ENCODE data around the gene SLC22A23.
A peak's percentile ranks its signal among the peaks of the same experiment; 100 is the strongest.
"Not testable (repeated sequence)": the region's sequence is repeated elsewhere in the genome, so short reads cannot be mapped to it uniquely, and the experiment has no call there.

Gene SLC22A23

DNA sequence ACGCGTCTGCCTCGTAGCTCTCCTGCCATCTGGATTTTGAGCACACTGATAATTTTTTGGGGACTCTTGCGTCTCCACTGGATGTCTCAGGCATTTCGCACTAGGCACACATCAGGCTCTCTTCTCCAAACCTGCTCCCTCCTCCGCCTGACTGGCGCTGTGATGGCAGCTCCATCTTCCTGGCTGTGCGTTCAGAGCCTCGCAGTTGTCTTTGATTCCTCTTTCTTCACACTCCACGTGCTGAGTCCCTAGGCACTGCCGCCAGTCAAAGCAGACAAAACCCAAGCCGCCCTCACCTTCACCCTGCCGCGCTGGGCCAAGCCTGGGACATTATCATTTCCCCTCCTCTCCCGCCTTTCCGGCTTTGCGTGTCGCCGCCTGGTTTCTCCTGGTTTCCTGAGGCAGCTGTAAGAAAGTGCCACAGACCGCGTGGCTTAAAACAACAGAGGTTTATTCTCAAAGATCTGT is 197.3 kb downstream of the SLC22A23 start:
- peak; percentile 44 to 56 (median 47) for DNase-seq

DNA sequence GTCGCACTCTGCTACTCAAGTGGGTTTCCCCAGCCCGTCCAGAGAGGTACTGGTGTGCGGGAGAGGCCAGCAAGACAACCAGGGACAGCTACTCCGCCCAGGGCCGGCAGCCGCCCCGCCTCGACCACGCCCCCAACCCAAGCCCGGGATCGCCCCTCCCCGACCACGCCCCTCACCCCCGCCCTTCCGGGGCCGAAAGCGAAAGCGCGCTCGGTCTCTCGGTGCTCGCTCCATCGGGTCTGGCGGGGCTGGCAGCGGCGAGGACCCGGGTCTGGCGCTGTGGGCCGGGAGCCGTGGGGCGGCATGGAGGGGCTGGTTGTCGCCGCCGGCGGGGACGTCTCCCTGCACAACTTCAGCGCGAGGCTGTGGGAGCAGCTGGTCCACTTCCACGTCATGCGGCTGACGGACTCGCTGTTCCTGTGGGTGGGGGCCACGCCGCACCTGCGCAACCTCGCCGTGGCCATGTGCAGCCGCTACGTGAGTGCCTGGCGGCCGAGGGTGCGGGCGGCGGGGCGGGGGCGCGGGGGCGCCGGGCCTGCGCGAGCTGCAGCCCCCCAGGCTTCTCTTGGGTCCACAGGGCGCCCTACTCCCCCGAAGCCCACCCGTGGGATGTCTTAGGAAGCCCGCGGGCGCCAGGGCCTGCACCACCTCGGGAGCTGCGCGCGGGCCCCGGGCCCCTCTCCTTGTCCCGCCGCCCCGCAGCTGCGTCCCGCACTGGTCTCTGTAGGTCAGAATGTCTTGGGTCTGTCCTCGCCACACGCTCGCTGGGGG is 197.9 kb downstream of the SLC22A23 start, which contains the start of gene PSMG4:
Gene PSMG4, plus strand, starts transcription at position 228 of the 771 bp plus-strand sequence. Its CDS starts 76 bp downstream, at position 304.
- peak; percentile 92 to 98 (median 97) for DNase-seq

DNA sequence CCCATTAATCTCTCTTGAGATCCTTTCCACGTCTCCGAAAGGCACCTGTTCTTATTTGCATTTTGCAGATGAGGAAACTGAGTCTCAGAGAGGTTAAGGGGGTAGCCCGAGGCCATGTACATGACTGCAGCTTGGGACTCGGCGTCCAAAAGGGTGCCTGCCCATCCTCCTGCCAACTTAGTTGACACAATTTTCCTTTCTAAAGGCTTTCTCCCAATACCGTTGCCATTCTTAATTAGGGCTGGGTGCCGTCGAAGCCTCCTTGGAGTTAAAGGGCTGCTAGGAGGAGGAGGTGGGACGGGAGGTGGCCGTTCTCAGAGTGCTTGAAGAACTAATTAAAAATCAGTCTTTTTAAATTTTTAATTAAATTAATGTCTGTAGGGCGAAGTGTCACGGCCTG is 198.6 kb downstream of the SLC22A23 start:
- DNase-seq: no peak

DNA sequence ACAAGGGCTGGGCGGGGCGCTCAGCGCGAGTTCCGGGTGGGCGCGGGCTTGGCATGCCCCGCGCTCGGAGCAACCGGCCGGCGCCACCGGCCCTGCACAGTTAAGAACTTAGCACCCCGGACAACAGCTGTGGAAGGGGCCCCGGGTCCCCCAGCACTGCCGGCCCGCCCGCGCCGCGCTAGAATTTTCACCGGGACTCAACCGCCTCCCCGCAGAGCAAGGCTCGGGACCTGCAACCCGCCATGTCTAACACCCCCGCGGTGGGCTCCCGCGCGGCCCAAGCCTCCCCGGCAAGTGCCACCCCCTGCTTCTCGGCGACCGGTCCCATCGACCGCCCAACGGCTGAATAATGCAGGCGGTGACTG is 203.3 kb downstream of the SLC22A23 start:
- no peak for DNase-seq

DNA sequence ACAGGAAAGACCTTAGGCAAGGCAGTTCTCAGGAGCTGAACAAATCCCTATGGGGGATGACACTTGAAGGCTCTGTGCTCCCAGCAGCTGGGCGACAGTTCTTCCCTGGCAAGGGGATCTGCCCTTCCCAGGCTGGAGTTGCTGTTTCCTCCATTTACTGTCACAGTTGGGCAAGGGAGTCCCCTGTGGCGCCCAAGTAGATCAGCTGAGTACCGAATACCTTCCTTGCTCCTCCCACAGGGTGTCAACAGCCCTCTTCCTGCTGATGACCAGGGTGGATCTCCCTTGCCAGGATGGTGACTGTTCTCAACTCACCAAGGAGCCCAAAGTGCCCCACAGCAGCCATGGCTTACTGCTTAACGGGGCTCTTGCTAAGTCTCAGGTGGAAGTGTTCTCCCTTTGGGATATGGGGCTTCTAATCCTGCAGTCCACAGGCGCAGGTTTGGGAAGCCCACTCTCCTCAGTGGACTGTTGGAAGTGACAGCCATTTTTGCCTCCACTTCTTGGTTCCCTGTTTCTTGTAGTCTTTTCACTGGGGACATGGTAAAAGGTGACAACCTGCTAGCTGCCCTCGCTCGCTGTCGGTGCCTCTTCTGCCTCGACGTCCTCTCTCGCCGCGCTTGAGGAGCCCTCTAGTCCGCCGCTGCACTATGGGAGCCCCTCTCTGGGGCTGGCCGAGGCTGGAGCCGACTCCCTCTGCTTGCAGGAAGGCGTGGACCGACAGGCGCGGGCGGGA is 203.8 kb downstream of the SLC22A23 start:
- DNase-seq: peak in 2 of 3 donors; percentile 36 to 39

DNA sequence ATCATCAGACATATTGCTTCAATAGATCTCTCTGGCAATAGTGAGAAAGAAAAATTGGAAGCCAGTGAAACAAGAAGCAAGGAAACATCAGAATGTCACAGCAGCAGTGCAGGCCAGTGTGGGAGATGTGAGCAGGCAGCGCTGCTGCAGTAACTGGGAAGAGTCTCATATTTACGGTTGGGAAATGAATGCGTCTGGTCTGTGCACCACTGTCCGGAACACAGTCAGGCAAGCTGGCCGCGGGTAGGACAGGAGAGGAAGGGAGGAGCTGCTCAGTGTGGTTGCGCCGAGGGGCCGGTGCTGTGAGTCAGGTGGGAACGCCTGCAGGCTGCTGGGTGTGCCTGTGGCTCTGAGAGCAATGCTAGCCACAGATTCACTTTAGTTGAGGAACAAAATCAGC is 204.5 kb downstream of the SLC22A23 start:
- no peak for DNase-seq

DNA sequence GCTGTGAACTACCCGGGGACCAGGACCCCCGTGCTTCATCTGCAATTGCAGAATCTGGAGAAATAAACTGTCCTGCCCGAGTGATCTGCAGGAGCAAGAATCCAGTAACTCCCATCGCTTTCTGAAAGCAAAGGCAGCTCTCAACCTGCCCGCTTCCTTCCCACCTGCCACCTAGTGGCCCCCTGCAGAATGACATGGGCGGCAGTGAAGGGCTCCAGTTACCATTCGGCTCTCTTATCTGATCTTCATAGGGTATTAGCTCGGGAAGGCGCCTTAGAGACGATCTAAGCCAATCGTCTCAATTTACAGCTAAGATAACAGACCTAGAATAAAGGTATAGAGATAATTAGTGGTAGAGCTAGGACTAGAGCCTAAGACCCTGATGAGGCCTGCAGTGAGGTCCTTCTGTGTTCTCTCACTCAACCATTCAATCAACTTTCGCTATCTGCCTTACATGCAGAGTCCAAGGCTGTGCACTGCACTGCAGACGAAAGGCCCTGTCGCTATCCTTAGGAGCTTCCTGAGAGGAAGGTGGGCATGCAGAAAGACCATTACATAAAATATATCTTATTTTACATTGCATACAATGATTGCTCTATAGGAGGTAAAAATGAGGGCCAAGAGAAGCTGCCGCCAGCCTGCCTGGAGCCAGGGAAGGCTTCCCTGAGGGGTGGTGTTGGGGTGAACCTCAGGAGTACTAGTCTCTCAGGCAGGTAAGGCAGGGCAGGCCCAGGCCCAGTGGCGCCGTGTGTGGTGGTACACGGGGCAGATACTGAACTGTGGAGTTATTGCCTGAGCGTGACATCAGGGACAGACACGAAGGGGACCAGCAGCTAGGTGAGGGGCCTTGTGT is 205.2 kb downstream of the SLC22A23 start:
- DNase-seq: peak; percentile 78 to 88 (median 88)

DNA sequence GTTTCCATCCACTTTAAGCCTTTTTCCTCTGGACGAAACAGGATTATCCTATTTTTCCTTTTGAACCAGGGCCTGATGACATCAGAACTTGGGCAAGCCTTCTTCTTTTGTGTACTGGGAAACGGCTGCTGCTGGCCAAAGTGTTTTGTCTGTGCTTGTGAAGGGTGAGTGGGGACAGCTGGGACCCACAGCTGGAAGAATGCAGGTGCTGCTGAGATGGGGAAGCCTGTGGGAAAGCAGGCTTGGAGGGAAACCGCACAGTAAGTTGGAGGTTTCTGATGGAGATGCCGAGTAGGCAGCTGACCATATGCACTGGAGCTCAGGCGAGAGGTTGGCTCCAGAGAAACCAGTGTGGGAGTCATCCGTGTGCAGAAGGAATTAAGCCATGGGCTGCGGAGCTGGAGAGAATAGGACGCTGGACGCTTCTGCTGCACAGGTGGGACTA is 206.6 kb downstream of the SLC22A23 start:
- DNase-seq: no peak

DNA sequence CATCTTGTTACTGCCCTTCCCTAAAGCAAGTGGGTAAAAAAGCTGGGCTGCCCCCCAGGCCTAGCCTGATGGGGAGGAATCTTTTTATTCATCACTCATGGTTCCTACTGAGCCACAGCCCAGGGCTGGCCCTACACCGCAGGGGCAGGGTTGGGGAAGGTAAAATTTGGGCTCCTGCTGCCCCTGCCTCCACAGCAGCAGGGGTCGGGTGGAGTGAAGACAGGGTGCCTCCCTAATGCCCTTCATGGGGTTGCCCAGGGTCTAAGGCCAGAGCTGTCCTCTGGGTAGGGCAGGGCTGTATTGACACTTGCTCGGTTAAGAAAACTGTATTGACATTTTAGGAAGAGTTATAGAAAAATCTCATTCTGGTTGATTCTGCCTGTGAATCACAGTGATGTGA is 207.0 kb downstream of the SLC22A23 start:
- DNase-seq: no peak

DNA sequence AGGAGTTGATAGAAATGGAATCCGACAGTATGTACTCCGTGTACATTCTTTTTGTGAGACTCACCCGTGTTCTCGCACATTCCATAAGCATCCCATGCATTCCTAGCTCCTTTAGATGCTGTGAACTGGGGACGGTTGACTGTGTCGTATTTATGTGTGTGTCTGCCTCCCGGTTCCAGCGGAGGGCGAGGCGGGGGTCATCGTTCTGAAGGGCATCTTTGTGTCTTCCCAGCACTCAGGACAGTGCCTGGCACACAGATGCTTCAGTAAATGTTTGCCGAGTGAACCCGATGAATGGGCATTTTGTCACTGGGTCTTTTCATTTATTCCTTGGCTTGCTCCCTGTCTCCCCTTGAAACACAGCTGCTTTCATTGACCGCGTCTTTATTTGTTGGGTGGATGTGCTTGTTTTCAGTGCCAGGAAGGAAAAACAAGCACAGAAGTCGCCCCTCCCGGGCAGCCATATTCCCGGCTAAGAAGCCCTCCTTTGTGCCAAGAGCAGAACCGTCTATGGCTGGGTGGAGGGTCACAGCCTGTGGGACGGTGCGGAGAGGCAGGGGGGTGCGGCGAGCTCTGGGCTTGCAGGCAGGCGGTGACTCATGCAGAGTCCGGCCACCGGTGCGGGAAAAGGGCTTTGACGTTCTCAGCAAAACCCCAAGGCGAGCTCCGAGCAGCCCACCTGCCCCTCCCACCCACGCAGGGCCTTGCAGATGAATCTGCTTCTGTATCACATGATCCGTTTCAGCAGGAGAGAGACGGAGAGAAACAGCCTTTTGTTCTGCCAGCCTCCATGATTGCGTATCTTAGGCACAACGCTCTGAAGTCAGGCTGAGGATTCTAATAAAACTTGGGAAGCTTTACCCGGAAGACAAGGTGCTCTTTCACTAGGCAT is 209.3 kb downstream of the SLC22A23 start:
- peak in 1 of 3 donors; percentile 29 for DNase-seq

DNA sequence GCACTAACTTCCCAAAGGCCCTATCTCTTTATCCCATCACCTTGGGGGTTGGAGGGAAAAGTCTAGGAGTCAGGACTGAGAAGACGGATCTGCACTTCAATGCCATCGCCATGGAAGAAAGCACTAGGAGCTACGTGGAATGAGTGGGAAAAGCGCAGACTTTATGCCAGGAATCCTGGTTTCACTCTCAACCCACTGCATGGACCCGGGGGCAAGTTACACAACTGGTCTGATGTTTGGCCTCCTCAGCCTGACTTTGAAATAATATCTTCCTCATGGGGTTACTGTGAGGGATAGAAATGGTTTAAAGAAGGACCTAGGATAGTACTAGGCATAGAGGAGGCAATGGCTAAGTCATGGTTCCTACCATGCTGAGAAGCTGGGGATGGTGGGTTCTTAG is 211.6 kb downstream of the SLC22A23 start:
- no peak for DNase-seq

DNA sequence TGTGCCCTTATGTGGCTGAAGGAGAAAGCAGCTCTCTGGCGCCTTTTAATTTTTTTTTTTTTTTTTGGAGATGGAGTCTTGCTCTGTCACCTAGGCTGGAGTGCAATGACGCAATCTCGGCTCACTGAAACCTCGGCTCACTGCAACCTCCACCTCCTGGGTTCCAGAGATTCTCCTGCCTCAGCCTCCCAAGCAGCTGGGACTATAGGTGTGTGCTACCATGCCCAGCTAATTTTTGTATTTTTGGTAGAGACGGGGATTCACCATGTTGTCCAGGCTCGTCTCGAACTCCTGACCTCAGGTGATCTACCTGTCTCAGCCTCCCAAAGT is 212.1 kb downstream of the SLC22A23 start:
- DNase-seq: not testable (repeated sequence)

DNA sequence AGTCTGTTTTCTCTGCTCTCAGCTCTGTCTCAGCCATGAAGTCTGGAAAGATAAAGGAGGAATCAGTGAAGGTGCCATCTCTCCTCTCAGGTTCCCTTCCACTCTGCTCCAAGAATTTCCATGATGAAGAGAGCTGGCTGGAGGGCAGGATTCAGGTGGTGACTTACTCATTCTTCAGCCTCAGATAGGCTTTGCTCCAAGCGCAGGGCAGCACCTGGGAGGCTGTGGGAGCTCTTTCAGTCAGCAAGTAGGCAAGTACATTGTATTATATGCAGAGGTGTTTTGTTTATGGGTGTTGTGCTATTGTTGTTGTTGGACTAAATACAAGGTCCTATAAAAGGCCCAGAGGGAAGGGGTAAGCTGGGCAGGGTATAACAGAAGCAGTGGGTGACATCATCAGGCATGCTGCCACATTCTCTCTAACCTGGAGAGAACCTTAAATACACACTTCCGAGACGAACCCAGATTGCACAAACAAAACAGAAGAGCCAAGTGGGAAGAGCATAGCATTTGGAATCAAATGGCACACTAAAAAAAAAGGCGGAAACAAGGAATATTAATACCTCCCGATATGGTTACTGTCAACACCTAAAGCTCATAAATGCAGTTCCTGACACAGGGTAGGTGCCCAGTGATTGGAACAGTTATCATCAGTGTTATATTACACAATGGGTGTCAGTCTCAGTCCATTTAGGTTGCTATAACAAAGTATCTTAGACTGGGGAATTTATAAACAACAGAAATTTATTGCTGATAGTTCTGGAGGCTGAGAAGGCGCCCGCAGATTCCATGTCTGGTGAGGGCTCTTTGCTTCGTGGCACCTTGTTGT is 212.6 kb downstream of the SLC22A23 start:
- no peak for DNase-seq

DNA sequence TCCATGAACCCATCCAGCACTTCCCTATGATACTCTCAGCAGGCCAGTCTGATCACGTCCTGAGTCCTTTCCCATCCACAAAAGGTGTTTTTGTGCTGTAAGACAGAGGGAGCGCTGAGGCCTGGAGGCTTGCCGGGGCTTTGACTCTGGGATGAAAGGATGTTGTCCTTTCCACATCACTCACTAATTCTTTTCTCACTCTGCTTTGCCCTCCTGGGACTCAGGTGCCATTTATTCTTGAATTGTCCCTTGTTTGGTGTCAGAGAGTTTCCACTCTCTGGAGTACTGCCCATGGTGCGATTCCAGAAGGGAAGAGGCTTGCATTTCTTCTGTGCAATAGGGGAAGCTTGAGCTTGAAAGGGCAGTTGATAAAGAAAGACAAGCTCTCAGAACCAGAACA is 214.1 kb downstream of the SLC22A23 start:
- no peak for DNase-seq

DNA sequence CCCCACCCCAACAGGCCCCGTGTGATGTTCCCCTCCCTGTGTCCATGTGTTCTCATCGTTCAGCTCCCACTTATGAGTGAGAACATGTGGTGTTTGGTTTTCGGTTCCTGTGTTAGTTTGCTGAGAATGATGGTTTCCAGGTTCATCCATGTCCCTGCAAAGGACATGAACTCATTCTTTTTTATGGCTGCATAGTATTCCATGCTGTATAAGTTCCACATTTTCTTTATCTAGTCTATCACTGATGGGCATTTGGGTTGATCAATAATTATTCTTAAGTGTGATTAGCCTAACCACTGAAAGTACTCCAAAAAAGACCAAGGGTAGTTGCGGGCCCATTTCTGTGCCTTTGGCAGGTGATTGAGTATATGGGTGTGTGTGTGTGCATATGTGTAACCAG is 215.1 kb downstream of the SLC22A23 start:
- not testable (repeated sequence) for DNase-seq

DNA sequence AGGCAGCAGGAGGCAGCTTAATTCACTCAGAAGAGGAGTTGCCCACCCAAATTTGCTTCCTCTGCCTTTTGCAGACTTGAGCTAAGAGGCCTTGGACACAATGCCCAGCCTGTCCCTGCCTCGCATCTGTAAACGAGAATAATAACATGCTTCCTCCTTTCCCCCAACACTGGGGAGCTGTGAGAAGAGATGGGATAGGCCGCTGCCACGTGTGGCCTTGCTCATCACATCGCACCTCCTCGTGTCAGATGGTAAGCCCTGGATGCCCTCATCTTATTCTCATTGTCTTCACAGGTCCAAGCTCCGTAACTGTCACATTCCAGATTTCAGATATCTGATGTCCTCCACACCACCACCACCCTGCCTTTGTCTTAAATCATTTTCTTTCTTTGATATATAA is 216.3 kb downstream of the SLC22A23 start:
- DNase-seq: no peak

DNA sequence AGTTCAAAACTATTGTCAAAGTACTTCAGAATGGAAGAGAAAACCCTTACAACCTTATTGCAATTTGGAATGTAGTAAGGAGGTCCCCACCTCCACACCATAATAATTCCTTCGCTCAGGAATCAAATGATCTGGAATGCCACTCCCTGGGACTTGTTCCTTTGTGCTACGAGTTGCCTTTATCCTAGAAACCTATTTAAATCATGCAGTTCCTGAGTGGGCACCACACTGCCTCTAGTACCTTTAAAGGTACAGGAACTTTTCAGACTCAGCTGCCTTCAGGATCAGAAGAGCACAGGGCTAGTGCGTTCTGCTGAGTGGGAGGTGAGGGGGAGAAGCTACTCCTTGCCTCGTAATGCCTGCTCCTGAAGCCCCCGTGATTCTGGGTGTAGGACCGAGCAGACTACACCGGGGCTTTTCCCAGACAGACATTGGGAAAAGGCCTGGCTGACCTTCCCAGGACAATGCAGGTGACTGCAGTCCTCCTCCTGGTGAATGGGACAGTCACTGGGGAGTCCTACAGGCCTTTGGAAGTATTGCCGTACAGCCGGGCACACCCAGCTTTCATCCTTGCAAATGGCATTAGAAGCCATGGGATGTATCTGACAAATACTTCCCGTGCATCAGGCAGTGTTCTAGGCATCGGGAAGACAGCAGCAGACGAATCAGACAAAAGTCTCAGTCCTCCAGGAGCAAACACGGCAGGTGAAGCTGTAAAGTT is 217.6 kb downstream of the SLC22A23 start:
- no peak for DNase-seq

DNA sequence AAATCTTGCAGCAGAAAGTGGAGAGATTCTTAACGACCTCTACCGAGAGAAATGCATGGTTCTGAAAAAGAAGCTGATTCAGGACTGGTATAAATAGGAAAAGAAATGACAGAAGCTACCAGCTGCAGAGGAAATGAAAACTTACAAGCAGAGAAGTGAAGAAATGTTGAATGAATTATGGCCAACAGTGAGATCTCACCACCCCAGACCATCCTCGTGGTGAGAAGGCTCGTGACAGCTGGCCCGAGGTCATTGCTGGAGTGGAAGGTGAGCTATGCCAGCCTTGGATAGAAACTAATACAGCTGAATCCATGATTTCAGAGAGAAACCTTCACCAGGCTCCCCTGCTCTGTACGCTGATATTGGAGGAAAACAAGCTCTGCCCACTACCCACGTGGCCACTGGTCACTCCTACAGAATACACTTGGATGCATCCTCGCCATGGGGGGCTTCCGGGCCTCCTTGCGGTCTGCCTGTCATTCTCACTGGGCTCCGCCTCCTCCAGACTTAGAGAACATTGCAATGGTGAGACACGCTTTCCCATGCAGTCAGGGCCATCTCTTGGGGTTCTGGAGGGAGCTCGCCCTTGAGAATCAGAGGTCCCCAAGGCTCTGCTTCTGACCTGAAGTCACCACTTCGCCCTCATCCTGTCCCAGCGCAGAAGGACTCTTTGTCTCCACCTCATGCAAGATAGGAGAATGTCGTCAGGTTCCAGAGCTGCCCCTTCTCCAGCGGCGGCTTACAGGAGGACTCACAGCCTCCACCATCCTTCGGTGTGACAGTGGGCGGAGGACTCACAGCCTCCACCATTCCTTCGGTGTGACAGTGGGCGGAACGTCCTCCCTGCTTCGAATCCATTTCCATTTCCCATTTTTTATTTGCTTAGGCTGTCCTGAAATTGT is 218.8 kb downstream of the SLC22A23 start:
- peak in 2 of 3 donors; percentile 39 to 53 for DNase-seq

DNA sequence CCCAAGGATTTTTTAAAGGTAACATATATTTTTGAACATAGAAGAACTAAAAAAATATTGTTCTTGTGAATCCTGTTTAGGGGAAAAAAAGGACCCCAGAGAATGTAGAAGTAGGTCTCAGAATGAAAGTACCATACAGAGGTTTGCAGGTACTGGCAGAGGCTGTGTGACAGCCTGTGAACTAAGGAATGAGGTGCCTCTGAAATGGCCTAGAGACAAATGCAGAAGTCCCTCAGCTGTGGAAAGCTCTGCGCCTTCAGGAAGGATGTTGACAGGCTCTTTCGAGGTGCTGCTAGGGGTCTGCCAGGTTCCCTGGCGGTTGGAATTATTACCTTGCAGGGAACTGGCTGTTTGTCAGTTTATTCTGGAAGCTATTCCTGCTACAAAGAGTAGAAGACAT is 220.8 kb downstream of the SLC22A23 start:
- no peak for DNase-seq

Data from suppressor macrophage treated with lipopolysaccharide for 1 hour (primary cell).